Skeletal muscle tissue (tissue), 4 donors: ENCODE results near the gene RUFY1. TPM values are rescaled to one million over a fixed set of nuclear protein-coding genes. Genes with fewer than 3 reads are reported as not detected.
"Not testable (repeated sequence)": the region's sequence is repeated elsewhere in the genome, so short reads cannot be mapped to it uniquely, and the experiment has no call there.

Experiments
- H3K27ac ChIP-seq: one replicate; pipeline ENCODE4 v1.7.0; 2013; ENCODE audit warnings: mild to moderate bottlenecking, low read depth, low read length, inconsistent platforms
- H3K27me3 ChIP-seq, 3 donors: one replicate each; pipeline ENCODE4 v1.7.0; 2013; ENCODE audit warnings: low read length in 3 of 3; ENCODE audit not compliant: control insufficient read depth in 3 of 3, insufficient read depth in 3 of 3
- H3K36me3 ChIP-seq, 3 donors: one replicate each; pipeline ENCODE4 v1.7.0; 2013; ENCODE audit warnings: low read length in 3 of 3; ENCODE audit not compliant: control insufficient read depth in 3 of 3, insufficient read depth in 3 of 3
- H3K4me1 ChIP-seq, 3 donors: one replicate each; pipeline ENCODE4 v1.7.0; 2013; ENCODE audit warnings: low read length in 3 of 3, mild to moderate bottlenecking in 3 of 3; ENCODE audit not compliant: control insufficient read depth in 3 of 3, insufficient read depth in 3 of 3
- H3K4me3 ChIP-seq, 3 donors: one replicate each; pipeline ENCODE4 v1.7.0; 2013; ENCODE audit warnings: low read length in 3 of 3
- H3K9ac ChIP-seq, 3 donors: one replicate each; pipeline ENCODE4 v1.7.0; 2013; ENCODE audit warnings: low read length in 3 of 3, mild to moderate bottlenecking in 3 of 3, moderate library complexity in 2 of 3, low read depth in 1 of 3
- H3K9me3 ChIP-seq, 3 donors: one replicate each; pipeline ENCODE4 v1.7.0; 2013; ENCODE audit warnings: low read length in 3 of 3; ENCODE audit not compliant: control insufficient read depth in 3 of 3
- total RNA-seq: library from RNA; depleted of rRNA; stranded (reverse); fragments of >200 nt; gene quantifications from one replicate; pipeline ENCODE4 v1.2.3, GENCODE V29; 2014
- donor health status: Osteomylitis.

The RUFY1 gene
- total RNA-seq, 1 donor from 2014 or later: 32.9 TPM

GRCh38 chr5:179634370-179635172, 84.2 kb downstream of the RUFY1 start:
- not testable (repeated sequence) for H3K36me3 ChIP-seq, H3K27me3 ChIP-seq, H3K4me3 ChIP-seq, H3K9me3 ChIP-seq, H3K27ac ChIP-seq, H3K9ac ChIP-seq, H3K4me1 ChIP-seq

- not testable (repeated sequence) for H3K9ac ChIP-seq
Observed at GRCh38 chr5:179639296-179639695, 88.9 kb downstream of the RUFY1 start.

GRCh38 chr5:179641745-179642144, 91.4 kb downstream of the RUFY1 start:
- H3K9me3 ChIP-seq, H3K9ac ChIP-seq, H3K27me3 ChIP-seq, H3K4me3 ChIP-seq, H3K27ac ChIP-seq, H3K4me1 ChIP-seq, H3K36me3 ChIP-seq: not testable (repeated sequence)

More at GRCh38 chr5:179639296-179639695, 88.9 kb downstream of the RUFY1 start:
- H3K4me1 ChIP-seq, H3K36me3 ChIP-seq, H3K27me3 ChIP-seq, H3K27ac ChIP-seq, H3K9me3 ChIP-seq, H3K4me3 ChIP-seq: not testable (repeated sequence)

GRCh38 chr5:179642626-179643025, 92.3 kb downstream of the RUFY1 start:
- H3K36me3 ChIP-seq, H3K4me3 ChIP-seq, H3K9ac ChIP-seq, H3K4me1 ChIP-seq, H3K27me3 ChIP-seq, H3K27ac ChIP-seq, H3K9me3 ChIP-seq: not testable (repeated sequence)

- H3K27me3 ChIP-seq, H3K36me3 ChIP-seq, H3K4me3 ChIP-seq, H3K9me3 ChIP-seq, H3K9ac ChIP-seq, H3K27ac ChIP-seq, H3K4me1 ChIP-seq: not testable (repeated sequence)
Observed at GRCh38 chr5:179643141-179643920, 93.0 kb downstream of the RUFY1 start.

- H3K9me3 ChIP-seq, H3K4me3 ChIP-seq, H3K27ac ChIP-seq, H3K4me1 ChIP-seq, H3K27me3 ChIP-seq, H3K9ac ChIP-seq, H3K36me3 ChIP-seq: not testable (repeated sequence)
Observed at GRCh38 chr5:179644766-179645165, 94.4 kb downstream of the RUFY1 start.

GRCh38 chr5:179648410-179648809, 98.1 kb downstream of the RUFY1 start:
- Histone ChIP-seq H3K9ac (no peak overlapping the region), H3K4me1 (no peaks in the 10 kb centered on the region), H3K27me3 (no peaks in the 10 kb centered on the region), H3K9me3 (no peaks in the 10 kb centered on the region), H3K36me3 (no peaks in the 10 kb centered on the region), H3K4me3 (no peak overlapping the region), H3K27ac (no peak overlapping the region)

- H3K4me3 ChIP-seq, H3K9me3 ChIP-seq, H3K36me3 ChIP-seq, H3K27ac ChIP-seq, H3K4me1 ChIP-seq, H3K9ac ChIP-seq, H3K27me3 ChIP-seq: not testable (repeated sequence)
Observed at GRCh38 chr5:179649166-179649703, 98.9 kb downstream of the RUFY1 start.

- H3K4me1 ChIP-seq, H3K27ac ChIP-seq, H3K4me3 ChIP-seq, H3K9ac ChIP-seq, H3K36me3 ChIP-seq, H3K27me3 ChIP-seq, H3K9me3 ChIP-seq: not testable (repeated sequence)
Observed at GRCh38 chr5:179650245-179650644, 99.9 kb downstream of the RUFY1 start.

- H3K36me3 ChIP-seq, H3K9me3 ChIP-seq, H3K27ac ChIP-seq, H3K27me3 ChIP-seq, H3K4me1 ChIP-seq, H3K4me3 ChIP-seq, H3K9ac ChIP-seq: not testable (repeated sequence)
Observed at GRCh38 chr5:179653135-179653534, 102.8 kb downstream of the RUFY1 start.
